ENCODE results near the gene TBL2. TPM values are rescaled to one million over a fixed set of nuclear protein-coding genes. Genes with fewer than 3 reads are reported as not detected.
"Not testable (repeated sequence)": the region's sequence is repeated elsewhere in the genome, so short reads cannot be mapped to it uniquely, and the experiment has no call there.

TBL2 gene, protein sequence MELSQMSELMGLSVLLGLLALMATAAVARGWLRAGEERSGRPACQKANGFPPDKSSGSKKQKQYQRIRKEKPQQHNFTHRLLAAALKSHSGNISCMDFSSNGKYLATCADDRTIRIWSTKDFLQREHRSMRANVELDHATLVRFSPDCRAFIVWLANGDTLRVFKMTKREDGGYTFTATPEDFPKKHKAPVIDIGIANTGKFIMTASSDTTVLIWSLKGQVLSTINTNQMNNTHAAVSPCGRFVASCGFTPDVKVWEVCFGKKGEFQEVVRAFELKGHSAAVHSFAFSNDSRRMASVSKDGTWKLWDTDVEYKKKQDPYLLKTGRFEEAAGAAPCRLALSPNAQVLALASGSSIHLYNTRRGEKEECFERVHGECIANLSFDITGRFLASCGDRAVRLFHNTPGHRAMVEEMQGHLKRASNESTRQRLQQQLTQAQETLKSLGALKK
- 23.6 TPM for polyA plus RNA-seq (ENCODE audit: insufficient read length)

DNA sequence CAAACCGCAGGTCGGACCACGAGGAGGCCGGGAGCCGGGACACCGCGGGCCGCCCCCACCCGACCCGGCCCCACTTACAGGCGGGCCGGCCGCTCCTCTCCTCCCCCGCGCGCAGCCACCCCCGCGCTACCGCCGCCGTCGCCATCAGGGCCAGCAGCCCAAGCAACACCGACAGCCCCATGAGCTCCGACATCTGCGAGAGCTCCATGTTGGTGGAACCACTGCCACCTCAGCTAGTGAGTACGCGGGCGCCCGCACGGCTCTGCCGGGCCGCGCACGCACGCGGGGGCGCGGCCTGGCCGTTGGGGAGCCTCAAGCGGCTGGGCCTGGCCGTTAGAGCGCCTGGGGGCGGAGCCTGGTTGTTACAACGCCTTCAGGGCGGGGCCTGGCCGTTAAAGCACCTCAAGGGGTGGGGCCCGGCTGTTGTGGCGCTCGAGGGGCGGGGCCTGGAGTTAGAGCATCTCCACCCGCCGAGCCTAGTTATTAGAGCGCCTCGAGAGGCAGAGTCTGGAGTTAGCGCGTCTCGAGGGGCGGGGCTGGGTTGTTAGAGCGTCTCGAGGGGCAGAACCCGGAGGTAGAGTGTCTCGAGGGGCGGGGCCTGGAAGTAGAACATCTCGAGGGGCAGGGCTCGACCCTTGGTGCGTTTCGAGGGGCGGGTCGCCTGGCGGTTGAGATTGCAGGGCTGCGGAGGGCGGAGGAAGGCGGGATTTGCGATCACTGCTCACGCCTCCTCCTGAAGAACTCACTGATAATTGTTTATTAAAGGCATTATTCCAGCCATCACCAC, at the start of gene TBL2:
Gene TBL2, minus strand, starts transcription at position 238 of the 787 bp plus-strand sequence. Its CDS starts 30 bp downstream, at position 208.
- DNase-seq = peak; percentile 96

DNA sequence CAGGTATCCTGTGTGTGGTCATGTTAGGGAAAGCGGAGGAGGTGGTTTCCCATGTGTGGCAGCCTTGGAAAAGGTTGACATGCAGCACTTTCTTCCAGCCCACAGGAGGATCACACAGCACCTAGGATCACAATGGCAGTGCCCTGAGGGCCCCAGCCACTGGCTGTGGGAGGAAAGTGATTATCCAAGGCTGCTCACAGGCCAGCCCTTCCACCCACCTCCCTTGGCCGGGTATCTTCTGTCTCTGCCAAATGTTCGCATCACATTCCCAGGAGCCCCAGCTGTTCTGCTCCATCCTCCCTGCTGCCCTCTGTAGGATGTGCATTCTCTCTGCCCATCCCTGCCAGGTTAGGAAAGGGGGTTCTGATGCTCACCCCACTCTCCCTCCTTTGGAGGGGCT, 48.4 kb upstream of the TBL2 start:
- DNase-seq = no peak

DNA sequence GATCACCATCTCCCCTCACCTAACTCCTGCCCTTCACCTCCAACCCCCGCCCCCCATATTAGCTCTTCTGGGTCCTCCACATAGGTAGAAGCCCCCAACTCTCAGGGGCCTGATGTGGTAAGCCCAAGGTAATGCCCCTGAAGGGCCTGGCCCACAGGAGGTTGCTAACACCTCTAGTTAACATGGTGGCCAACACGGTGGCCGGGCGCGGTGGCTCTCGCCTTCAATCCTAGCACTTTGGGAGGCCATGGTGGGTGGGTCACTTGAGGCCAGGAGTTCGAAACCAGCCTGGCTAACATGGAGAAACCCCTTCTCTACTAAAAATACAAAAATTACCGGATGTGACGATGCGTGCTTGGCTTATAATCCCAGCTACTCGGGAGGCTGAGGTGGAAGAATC, 46.9 kb upstream of the TBL2 start:
- no peak for DNase-seq

DNA sequence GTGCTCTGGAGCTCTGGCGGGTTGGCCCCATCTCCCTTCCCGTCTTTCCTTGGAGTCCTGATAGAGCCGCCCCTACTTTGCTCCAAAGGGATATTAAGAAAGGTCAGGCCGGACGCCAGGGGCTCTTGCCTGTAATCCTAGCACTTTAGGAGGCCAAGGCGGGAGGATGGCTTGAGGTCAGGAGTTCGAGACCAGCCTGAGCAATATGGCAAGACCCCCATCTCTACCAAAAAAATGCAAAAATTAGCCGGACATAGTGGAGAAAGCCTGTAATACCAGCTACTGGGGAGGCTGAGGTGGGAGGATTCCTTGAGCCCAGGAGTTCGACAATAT, 46.3 kb upstream of the TBL2 start:
- DNase-seq = no peak

DNA sequence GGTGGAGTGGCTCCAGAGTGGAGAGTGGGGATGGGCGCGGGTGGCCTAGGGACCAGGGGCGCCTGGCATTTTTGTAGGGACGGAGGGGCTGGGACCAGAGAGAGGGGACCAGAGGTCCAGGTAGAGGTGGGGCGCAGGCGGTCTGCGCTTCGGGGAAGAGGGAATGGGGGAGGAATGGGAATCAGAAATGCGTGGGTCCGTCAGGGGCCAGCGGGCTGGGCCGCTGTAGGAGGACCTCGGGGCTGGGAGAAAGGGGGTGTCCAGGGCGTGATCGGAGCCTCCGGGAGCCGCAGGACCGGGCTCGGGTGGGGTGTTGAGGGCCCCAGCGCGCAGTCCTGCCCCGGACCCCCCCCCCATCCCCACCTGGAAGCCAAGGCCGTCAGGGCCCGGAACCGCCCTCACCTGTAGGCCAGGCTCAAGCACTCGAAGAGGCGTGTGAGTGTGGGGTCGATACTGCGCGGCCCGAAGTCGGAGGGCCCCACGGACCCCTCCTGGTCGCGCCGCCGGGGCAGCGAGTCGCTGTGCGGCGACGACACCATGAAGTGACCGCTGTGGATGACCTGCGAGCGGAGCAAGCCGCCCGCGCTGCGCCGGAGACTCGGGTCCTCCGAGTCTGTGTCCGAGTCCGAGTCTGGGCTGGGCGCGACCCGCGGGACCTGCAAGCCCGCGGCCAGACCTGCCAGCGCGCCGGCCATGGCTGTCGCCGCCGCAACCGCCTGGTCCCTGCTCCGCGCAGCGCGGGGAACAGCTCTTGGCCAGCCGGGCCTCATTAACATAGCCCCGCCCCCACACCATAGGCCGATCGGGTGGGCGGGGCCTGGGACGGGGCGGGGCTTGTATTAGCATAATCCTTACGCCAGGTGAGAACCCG, 45.7 kb upstream of the TBL2 start, which contains the start of gene MLXIPL:
Gene MLXIPL, minus strand, starts transcription at position 725 of the 871 bp plus-strand sequence. Its CDS starts 30 bp downstream, at position 695.
- DNase-seq = no peak

DNA sequence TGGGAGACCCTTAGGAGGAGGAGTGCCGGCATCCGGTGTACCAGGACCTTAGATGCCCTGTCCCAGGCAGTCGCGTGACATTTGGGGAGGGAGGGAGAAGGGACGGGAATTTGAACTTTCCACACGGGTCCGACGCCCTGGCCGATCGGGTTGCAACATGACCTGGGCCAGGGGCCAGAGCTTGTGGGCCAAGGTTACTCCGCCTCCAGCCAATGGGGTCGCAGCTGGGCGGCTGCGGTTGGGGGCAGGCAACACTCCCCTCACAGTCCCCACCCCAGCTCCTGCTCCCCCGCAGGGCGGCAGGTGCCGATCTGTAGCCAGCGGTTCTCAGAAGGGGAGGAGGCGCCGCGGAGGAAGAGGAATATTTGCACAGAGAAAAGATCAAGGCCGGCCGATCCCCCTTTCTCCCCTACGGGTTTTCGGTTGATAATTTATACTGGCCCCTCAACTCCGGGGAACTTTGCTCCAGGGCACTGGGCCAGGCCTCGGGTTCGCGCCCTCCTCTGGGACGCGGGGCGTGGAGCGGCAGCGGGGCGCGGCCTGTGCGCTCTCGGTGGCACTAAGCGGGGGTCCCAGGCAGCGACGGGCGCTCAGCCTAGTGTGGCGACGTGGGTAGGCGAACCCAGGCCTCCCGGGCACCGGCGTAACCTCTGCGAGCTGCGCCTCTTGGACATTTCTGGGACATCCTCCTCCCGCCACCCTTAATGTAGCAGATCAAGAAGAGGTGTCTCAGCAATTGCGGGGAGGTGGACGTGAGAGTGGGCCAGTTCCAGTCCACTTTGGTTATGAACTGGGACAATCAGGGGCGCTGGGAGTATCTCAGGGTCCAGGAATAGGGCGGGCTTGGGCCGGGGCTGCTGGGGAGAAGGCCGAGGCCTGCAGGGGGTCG, 44.8 kb upstream of the TBL2 start:
- DNase-seq = no peak

DNA sequence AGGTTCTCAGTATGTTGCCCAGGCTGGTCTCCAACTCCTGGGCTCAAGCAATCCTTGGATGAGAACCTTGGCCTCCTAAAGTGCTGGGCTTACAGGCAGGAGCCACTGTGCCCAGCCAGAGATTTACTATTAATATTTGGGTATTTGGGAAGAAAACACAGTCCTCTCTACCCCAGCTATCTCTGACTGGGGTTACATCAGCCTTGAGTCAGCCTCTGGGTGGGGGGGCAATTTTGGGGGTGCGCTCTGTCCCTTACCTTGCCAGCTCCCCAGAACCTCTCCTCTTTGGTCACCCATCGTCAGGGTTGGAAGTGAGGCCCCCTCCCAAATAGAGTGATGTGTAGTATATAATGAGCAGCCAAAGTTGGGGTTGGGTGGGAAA, 44.1 kb upstream of the TBL2 start:
- DNase-seq = no peak

DNA sequence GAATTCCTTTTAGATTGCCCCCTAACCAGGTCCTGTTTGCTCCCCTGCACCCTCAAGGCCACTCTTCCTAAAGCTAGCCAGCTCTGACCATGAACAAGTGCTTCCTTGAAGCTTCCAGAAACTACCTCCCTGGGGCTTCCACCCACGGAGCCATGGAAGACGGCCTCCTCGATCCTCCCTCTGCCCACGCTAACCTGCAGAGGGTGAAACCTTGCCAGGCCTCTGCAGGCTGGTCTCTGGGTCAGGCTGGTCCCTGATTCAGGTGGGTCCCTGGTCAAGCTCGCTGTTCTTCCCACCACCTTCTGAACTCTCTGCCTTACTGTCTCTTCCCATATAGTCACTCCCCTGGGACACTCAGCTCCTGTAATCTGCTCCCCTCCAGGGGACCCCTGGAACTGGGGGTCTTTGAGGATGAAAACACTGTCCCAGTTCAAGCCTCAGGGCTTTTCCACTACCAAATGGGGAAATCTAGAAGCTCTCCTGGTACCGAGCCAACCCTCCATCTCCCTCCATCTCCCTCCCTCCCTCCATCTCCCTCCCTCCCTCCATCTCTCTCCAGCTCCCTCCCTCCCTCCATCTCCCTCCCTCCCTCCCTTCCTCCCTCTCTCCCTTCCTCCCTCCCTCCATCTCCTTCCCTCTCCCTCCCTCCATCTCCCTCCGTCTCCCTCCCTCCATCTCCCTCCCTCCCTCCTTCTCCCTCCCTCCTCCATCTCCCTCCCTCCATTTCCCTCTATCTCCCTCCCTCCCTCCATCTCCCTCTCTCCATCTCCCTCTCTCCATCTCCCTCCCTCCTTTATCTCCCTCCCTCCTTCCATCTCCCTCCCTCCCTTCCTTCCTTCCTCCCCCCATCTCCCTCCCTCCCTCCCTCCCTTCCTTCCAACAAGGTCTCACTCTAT, 43.0 kb upstream of the TBL2 start:
- DNase-seq = no peak

DNA sequence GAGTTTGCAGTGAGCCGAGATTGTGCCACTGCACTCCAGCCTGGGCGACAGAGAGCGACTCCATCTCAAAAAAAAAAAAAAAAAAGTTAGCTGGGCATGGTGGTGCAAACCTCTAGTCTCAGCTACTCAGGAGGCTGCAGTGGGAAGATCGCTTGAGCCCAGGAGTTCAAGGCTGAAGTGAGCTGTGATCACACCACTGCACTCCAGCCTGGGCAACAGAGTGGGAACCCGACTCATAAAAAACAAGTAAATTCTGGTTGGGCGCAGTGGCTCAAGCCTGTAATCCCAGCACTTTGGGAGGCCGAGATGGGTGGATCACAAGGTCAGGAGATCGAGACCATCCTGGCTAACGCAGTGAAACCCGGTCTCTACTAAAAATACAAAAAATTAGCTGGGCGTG, 41.0 kb upstream of the TBL2 start:
- not testable (repeated sequence) for DNase-seq

DNA sequence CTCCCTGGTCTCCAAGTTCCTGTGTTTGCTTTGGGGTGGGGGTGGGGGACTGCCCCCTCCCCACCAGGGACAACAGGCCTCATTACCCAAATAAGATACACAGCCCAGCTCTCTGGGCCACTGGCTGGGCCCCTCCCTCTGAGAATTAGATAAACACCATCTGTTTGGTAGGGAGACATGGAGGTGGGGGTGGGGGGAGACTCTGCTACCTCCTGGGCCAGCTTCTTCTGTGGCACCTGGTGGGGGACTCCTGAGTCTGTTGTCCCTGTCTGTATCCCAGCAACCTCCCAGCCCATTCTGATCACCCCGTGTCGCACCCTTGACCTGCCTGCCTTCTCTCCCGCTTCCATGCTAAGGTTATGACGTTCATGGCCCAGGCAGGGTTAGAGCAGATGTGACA, 40.2 kb upstream of the TBL2 start:
- DNase-seq = no peak

DNA sequence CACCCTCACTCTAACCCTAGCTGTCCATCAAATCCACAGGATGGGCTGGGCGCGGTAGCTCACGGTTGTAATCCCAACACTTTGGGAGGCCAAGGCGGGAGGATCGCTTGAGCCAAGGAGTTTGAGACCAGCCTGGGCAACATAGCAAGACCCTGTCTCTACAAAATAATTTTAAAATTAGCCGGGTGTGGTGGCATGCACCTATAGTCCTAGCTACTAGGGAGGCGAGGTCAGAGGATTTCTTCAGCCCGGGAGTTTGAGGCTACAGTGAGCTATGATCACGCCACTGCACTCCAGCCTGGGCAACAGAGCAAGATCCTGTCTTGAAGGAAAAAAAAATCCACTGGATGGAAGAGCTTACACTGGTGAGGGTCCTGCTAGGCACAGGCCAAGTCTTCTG, 39.1 kb upstream of the TBL2 start:
- not testable (repeated sequence) for DNase-seq

DNA sequence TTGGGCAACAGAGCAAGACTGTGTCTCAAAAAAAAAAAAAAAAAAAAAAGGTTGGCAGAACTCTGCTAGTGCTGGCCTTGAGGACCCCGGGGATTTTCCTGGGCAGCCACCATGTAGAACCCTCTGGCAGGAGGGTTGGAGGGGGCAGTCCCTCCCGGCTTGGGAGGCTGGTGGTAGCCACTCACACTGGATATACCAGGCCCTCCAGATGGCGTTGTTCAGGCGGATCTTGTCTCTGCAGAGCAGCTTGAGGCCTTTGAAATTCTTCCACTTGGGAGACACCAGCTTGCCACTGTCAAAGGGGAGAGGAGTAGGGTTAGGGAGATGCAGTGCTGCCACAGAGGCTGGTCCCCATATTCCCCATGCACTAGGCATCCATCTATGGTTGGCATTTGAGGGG, 37.5 kb upstream of the TBL2 start:
- no peak for DNase-seq

DNA sequence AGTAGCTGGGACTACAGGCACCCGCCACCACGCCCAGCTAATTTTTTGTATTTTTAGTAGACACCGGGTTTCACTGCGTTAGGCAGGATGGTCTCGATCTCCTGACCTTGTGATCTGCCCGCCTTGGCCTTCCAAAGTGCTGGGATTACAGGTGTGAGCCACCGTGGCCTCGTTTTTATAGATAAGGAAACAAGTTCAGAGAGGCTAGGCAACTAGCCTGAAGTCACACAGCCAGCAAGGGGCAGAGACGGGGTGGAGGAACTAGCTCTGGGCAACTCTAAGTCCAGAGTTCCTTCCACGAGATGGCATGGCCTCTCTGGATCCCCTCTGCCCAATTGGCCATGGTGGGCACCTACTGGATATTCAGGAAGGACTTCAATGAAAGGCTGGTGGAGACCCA, 36.6 kb upstream of the TBL2 start:
- not testable (repeated sequence) for DNase-seq

DNA sequence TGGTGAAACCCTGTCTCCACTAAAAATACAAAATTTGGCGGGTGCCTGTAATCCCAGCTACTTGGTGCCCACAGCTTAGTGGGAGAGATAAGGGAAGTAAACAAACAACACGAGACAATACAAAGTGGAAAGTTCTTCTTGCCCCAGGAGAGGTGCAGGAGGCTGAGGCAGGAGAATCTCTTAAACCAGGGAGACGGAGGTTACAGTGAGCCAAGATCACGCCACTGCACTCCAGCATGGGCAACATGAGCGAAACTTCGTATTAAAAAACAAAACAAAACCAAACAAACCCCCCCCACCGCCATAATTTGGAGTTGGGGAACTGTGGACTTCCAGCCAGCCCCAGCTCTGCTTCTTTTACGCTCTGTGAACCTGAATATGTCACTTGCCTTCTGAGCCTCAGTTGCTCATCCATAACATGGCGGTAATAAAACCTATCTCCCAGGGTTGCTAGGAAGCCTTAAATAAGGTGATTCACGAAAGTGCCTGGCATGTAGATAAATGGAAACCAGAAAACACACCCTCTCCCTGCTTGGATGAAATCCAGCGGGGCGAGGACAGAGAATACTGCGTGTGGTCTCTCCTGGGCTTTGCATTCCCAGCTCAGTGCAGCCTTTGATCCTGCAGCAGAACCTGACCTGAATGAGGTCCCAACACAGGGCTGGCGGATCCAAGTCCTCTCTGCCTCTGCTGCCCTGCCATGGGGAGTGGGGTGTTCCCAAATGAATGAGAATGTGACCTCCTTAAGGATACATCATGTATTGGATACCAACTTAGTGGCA, 35.8 kb upstream of the TBL2 start:
- DNase-seq = no peak

DNA sequence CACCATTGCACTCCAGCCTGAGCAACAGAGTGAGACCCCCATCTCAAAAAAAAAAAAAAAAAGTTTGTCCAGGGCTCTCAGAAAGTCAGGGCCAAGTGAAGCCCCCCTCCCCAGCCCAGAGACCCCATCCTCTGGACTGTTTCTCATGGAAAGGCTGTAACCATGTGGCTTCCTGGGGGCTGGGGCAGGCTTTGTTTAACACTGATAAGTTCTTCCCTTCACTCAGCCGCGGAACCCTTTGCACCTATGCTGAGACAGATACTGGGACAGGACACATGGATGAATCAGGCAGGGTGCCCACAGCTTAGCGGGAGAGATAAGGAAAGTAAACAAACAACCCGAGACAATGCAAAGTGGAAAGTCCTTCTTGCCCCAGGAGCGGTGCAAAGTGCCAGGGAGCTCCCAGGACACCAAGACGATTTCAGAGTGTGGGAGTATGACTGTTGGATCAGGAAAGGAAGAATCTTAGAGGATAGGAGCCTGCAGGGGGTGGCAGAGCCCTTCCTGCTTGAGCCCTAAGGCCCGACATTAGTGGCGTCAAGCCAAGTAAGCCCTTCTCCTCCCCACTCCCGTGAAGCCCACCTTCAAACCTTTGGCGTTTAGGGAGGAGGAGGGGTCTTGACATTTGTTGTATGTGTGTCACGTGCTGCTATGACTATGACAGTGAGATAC, 34.4 kb upstream of the TBL2 start:
- DNase-seq = no peak

DNA sequence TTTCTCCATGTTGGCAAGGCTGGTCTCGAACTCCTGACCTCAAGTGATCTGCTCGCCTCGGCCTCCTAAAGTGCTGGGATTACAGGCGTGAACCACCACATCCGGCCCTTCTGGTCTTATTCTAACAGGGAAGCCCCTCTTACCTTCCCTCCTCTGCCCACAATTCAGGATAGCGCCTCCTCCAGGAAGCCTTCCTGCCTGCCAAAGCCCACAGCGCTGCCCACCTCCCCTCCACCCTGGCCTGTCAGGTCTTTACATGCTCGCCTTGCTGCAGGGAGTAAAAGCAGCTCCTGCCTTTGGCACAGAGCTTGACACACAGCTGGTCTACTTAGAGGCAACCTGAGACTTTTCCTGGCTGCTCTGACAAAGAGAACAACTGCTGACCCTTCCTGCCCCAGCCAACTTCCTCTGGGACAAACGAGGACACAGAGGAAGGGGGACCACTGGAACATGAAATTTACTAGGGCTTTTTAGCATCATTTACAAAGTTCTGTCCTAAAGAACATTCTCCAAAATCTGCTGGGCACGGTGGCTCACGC, 32.7 kb upstream of the TBL2 start:
- DNase-seq = no peak

DNA sequence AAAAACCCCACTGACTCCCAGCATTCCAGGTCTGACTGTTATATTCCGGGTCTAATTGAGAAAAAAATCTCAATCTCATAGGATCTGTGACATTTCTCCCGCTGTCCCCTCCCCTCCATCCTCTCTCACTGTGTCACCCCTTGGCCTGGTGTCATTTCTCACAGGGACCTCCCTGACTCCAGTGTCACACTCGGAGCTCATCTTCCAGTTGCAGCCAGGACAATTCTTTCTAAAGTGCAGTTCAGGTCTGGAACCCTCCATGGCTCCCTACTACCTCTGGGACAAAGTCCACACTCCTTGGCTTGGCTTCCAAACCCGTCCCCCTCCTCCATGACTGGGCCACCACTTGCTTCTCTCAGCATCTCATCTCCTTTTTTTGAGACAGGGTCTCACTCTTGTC, 31.7 kb upstream of the TBL2 start:
- DNase-seq = no peak

DNA sequence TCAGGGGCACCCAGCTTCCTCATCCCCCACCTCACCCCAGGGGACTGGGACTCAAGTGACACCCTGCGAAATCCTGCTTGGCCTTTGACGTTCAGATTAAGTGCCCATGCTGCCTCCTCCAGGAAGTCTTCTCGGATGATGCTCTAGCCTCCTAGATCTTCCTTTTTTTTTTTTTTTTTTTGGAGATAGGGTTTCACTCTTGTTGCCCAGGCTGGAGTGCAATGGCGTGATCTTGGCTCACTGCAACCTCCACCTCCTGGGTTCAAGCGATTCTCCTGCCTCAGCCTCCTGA, 29.3 kb upstream of the TBL2 start:
- DNase-seq = not testable (repeated sequence)
